Fibroblast of skin of left quadriceps (primary cell): ENCODE data around the gene RPL10L.

Experiments
- DNase-seq, 2 experiments: peaks; one replicate each; pipeline ENCODE4 v3.0.0-alpha.2; 2013; ENCODE audit warnings: low read depth in 2 of 2

RPL10L gene

GRCh38 chr14:46651526-46652144 lies at the start of gene RPL10L:
Gene RPL10L (minus strand): TSS chr14:46651781. CDS start chr14:46651736, 45 bp downstream.
- DNase-seq, result no peak

- DNase-seq, result no peak
These were observed 40.2 kb upstream of the RPL10L start for GRCh38 chr14:46691819-46692218.

GRCh38 chr14:46686652-46687051 lies 35.1 kb upstream of the RPL10L start:
- no peak for DNase-seq

GRCh38 chr14:46672128-46672527 lies 20.5 kb upstream of the RPL10L start:
- DNase-seq, result no peak

GRCh38 chr14:46663382-46663781 lies 11.8 kb upstream of the RPL10L start:
- DNase-seq, result no peak

- DNase-seq, result no peak
These were observed 10.1 kb upstream of the RPL10L start for GRCh38 chr14:46661728-46662127.

GRCh38 chr14:46653031-46653755 lies 1.6 kb upstream of the RPL10L start:
- DNase-seq, result no peak

GRCh38 chr14:46646796-46647195 lies 4.8 kb downstream of the RPL10L start:
- DNase-seq, result no peak

GRCh38 chr14:46626876-46627275 lies 24.7 kb downstream of the RPL10L start:
- DNase-seq, result no peak
